Effector memory CD4-positive, alpha-beta T cell (primary cell): ENCODE measurements around the gene CEP70.

Source experiments
- DNase-seq, 3 donors: peaks; one replicate each; pipeline ENCODE4 v3.0.0-alpha.2; 2020
- H3K27ac ChIP-seq: 2 replicates; pipeline ENCODE4 v1.7.0; 2013; ENCODE audit warnings: mild to moderate bottlenecking, low read length, moderate library complexity; ENCODE audit not compliant: insufficient read depth, poor library complexity, severe bottlenecking
- H3K27me3 ChIP-seq: replicated peaks from 2 replicates; pipeline ENCODE4 v1.7.0; 2013; ENCODE audit warnings: mild to moderate bottlenecking, low read length; ENCODE audit not compliant: insufficient read depth, control insufficient read depth, poor library complexity, severe bottlenecking
- H3K36me3 ChIP-seq: 2 replicates; pipeline ENCODE4 v1.7.0; 2013; ENCODE audit warnings: mild to moderate bottlenecking, low read length, moderate library complexity; ENCODE audit not compliant: control insufficient read depth, insufficient read depth
- H3K4me1 ChIP-seq: 2 replicates; pipeline ENCODE4 v1.7.0; 2013; ENCODE audit warnings: low read length, mild to moderate bottlenecking; ENCODE audit not compliant: control insufficient read depth, insufficient read depth, poor library complexity, severe bottlenecking
- H3K4me3 ChIP-seq: 2 replicates; pipeline ENCODE4 v1.7.0; 2013; ENCODE audit warnings: low read length, low read depth, mild to moderate bottlenecking; ENCODE audit not compliant: insufficient read depth, poor library complexity, severe bottlenecking
- H3K9me3 ChIP-seq: 2 replicates; pipeline ENCODE4 v1.7.0; 2013; ENCODE audit warnings: mild to moderate bottlenecking, low read length, moderate library complexity; ENCODE audit not compliant: control insufficient read depth

Gene CEP70

GRCh38 chr3:138445654-138446053 lies 148.4 kb downstream of the CEP70 start:
- H3K9me3 ChIP-seq = no peaks in the 10 kb centered on the region
- H3K4me1 ChIP-seq = no peaks in the 10 kb centered on the region
- H3K27me3 ChIP-seq = no peaks in the 10 kb centered on the region
- H3K27ac ChIP-seq = no peak overlapping the region
- no peak for DNase-seq
- no peak overlapping the region for H3K4me3 ChIP-seq
- H3K36me3 ChIP-seq = no peaks in the 10 kb centered on the region

GRCh38 chr3:138445236-138445635 lies 148.8 kb downstream of the CEP70 start:
- no peaks in the 10 kb centered on the region for H3K9me3 ChIP-seq
- H3K27me3 ChIP-seq = no peaks in the 10 kb centered on the region
- no peaks in the 10 kb centered on the region for H3K4me1 ChIP-seq
- H3K27ac ChIP-seq = no peak overlapping the region
- H3K4me3 ChIP-seq = no peak overlapping the region
- no peaks in the 10 kb centered on the region for H3K36me3 ChIP-seq
- DNase-seq = no peak
